ENCODE data around the gene TOM1. TPM values are rescaled to one million over a fixed set of nuclear protein-coding genes. Genes with fewer than 3 reads are reported as not detected.
A peak's percentile ranks its signal among the peaks of the same experiment; 100 is the strongest.
"Not testable (repeated sequence)": the region's sequence is repeated elsewhere in the genome, so short reads cannot be mapped to it uniquely, and the experiment has no call there.

The TOM1 gene
- total RNA-seq, 2 donors from 2014 or later = 32.1 to 34.0 TPM

DNA sequence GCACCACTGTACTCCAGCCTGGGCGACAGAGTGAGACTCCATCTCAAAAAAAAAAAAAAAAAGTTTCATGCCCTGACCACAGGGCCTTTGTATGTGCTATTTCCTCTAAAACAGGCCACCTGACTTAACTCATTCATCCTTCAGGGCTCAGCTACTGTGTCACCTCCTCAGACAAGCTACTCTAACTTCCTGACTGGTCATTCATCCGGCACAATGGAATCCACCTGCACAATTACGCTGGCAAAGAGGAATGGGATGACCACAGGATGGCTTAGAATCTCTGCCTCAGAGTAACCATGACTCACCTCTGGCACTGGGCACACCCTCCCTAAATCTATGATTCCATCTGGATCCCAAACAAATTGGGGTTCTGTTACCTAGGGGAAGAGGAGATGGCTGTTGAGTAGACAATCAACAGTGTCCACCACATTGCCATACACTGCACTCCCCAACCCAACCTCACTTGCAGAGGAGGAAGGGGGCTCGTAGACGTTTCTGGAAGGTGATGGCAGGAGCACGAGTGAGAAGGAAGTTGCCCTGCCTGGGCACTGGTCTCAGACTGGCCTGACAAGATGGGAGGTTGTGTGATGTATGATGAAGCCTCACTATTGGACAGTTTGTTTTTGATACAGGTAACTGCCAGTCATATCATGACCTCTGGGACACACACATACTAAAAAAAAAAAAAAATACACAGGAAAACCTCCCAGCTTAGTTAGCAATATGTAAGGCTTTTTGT, 58.4 kb downstream of the TOM1 start:
- DNase-seq (ENCODE audit: low spot score) = no peak
- intact Hi-C loops (cut with DNase I) = loop anchor here in 1 of 2 donors (10.0 kb wide), 2 partner anchors 227 to 257 kb away; partner anchors contain the start of gene MB

DNA sequence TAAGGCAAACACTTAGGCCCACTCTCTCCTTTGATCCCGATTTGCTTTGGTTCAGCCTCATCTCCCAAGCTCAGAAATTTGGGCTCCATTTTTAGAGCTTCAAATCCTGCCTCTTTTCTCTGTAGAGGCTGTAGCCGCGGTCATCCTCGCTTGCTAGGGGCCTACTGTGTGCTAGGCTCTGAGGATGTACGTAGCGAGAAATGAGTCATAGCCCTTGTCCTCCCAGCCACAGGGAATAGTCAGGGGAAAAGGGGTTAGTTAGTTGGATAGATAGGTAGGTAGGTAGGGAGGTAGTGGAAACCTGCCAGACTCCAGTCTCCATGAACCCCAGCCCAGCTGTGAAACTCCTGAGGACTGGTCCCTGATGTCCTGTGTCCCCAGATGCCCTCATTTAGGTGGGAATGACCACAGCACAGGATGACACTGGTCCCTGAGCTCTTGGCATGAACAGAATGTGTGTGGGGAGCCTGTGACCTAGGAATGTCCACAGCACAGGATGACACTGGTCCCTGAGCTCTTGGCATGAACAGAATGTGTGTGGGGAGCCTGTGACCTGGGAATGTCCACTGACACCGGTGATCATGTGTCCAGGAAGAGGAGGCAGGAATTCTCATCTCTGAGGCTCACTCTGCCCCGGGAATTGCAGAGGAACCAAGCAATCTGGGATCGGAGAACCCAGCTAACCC, 59.8 kb downstream of the TOM1 start:
- DNase-seq (ENCODE audit: low spot score) = no peak
- intact Hi-C loops (cut with DNase I) = loop anchor here in 1 of 2 donors (10.0 kb wide), 2 partner anchors 225 to 255 kb away; partner anchors contain the start of gene MB

DNA sequence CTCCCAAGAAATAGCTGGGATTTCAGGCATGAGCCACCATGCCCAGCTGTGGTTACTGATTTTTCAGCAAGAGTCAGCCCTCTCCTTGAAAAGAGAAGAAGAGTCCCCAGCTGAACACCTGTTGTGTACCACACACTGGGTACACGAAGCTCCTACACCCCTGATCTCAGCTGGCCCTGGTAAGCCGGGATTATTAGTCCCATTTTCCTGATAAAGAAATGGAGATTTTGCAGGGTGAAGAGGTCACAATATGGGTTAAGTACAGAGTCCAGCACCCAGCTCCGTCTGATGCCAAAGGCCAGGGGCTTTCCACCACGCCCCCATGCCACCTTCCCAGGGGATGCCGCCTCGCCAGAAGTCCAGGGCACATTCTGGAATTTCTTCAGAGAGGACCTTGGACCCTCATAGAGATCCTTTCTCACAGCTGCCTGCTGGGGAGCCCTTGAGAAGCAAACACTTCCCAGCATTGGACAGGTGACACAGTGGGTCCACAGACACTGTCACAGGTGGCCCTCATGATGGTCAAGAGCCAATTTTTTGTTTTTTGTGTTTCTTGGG, 61.4 kb downstream of the TOM1 start:
- intact Hi-C loops (cut with DNase I) = no loop called here

GRCh38 chr22:35363566-35364086, 63.9 kb downstream of the TOM1 start:
- DNase-seq (ENCODE audit: low spot score) = no peak
- intact Hi-C loops (cut with DNase I) = no loop called here

More for the DNA sequence above, 61.4 kb downstream of the TOM1 start:
- DNase-seq (ENCODE audit: low spot score) = no peak

DNA sequence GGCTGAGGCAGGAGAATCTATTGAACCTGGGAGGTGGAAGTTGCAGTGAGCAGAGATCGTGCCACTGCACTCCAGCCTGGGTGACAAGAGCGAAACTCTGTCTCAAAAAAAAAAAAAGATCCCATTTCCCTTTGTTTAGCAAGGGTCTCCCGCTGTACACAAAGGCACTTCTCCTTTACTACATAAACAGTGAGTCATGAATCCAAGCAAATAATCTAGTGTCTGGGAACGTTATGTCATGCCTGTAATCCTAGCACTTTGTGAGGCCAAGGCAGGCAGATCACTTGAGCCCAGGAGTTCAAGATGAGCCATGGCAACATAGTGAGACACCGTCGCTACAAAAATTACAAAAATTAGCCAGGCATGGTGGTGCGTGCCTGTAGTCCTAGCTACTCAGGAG, 64.5 kb downstream of the TOM1 start:
- intact Hi-C loops (cut with DNase I); DNase-seq (ENCODE audit: low spot score): not testable (repeated sequence)

DNA sequence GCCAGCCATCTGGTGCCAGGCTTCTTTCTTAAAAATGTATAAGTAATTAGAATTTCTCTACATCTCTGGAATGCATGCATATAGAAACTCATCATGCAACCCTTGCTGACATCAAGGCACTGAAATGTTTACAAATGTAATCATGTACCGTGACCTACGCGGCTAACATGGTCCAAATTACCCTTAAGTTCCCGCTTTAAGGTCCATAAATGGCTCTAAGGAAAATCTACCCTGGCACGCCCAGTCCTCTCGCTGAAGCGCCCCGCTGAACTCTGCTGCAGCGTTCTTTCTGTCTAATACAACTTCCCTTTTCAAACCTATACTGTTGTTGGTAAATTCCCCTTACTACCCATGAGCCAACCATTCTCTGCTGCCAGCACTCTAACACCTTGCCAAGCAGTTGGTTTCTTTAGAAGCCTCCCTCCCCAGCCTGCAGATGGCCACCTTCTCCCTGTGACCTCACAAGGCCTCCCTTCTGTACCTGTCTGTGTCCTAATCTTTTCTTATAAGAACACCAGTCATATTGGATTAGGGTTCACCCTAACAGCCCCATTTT, 67.7 kb downstream of the TOM1 start:
- DNase-seq (ENCODE audit: low spot score) = no peak
- intact Hi-C loops (cut with DNase I) = no loop called here

DNA sequence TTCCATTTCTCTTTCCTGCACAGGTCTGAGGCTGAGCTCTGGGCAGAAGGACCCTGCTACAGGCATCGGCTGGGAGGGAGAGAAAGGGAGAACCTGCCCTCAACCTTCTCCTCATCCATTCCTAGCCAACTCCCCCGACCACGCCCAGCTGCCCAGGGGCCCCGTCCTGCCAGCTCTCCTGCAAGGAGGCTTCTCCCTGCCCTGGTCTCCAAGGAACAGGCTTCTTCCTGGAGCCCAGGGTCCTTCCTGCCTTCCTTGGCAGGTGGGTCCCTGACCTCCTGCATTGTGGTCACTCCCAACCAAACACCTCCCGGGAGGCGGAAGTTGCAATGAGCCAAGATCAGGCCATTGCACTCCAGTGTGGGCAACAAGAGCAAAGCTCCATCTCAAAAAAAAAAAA, 68.7 kb downstream of the TOM1 start:
- intact Hi-C loops (cut with DNase I) = no loop called here
- DNase-seq (ENCODE audit: low spot score) = no peak

DNA sequence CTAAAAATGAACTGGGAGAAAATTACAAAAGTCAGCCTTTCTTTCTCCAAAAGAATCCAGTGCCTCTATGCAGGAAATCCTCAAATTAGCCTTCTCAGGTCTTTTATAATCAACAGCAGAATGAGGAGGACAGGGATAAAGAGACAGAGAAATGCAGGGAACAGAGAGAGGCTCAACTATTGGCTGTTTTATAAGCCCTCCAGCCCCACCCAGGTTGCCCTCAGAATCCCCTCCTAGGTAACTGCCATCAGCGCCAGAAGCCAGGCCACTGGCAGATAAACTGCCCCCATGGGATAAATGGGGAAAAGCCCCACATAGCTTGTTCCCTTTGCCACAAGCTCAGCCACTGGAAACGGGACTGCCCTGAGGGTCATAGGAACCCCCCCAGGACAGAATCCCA, 70.3 kb downstream of the TOM1 start:
- intact Hi-C loops (cut with DNase I) = no loop called here
- no peak for DNase-seq (ENCODE audit: low spot score)

- no peak for DNase-seq (ENCODE audit: low spot score)
- intact Hi-C loops (cut with DNase I) = no loop called here
Measured at GRCh38 chr22:35373781-35374180, 74.1 kb downstream of the TOM1 start.

GRCh38 chr22:35375031-35375430, 75.3 kb downstream of the TOM1 start:
- intact Hi-C loops (cut with DNase I) = no loop called here
- no peak for DNase-seq (ENCODE audit: low spot score)

DNA sequence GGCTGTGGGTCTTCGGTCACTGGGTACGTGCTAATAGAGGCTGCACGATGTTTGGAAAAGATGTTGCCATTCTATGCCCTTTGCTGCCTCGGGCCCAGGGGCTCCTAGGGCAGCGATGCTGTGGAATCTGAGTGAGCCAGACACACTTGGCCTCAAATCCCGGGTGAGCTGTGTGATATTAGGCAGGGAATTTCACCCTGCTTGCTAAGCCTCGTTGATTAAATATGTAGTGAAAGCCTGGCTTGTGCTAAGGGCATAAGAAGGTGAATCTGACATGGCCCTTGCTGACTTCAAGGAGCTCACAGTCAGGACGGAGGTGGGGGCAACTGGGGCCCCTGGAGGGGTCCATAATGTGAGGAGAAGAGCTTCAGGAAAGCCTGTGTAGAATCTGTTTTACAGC, 75.8 kb downstream of the TOM1 start:
- intact Hi-C loops (cut with DNase I) = no loop called here
- DNase-seq (ENCODE audit: low spot score) = no peak

DNA sequence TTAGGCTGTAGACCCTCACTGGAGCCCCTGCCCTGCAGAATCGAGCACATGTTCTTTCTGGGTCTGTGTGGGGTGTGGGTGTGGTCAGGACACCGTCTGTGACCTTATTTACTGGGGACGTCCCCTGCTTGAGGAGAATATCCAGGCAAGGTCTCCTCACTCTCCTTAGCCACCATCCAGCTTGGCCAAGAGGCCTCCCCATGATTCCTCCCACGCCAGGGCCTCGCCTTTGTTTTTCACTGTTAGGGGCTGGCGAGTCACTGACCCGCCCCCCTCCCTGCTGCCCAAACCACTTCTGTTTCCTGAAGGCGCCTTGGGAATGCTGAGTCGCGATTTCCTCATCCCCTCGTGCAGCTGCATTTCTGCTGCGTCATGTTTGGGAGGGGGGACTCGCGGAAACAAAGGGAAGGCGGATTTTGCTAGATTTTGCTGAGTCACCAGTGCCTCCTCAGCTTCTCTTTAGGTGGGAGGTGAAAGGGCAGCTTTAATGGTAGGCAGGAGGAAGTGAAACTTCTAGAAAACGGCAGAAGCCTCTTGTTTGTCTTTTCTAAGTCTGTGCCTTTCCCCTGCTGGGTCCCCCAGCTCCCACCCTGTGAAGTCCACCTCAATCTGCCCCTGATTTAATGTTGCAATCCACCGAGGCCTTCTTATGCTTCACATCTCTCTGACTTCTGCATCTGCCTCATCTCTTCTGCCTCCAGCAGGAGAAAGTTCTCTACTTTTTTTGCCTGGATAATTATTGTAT, 77.2 kb downstream of the TOM1 start:
- peak; percentile 97 for DNase-seq (ENCODE audit: low spot score)
- intact Hi-C loops (cut with DNase I) = no loop called here

- intact Hi-C loops (cut with DNase I) = no loop called here
Measured at GRCh38 chr22:35377735-35378134, 78.0 kb downstream of the TOM1 start.

GRCh38 chr22:35378621-35379020, 78.9 kb downstream of the TOM1 start:
- intact Hi-C loops (cut with DNase I) = no loop called here

More at GRCh38 chr22:35377735-35378134, 78.0 kb downstream of the TOM1 start:
- no peak for DNase-seq (ENCODE audit: low spot score)

GRCh38 chr22:35379146-35379993, 79.7 kb downstream of the TOM1 start:
- intact Hi-C loops (cut with DNase I) = no loop called here
- no peak for DNase-seq (ENCODE audit: low spot score)

More at GRCh38 chr22:35378621-35379020, 78.9 kb downstream of the TOM1 start:
- no peak for DNase-seq (ENCODE audit: low spot score)

GRCh38 chr22:35380013-35380412, 80.3 kb downstream of the TOM1 start:
- DNase-seq (ENCODE audit: low spot score) = no peak
- intact Hi-C loops (cut with DNase I) = no loop called here

- peak; percentile 98 for DNase-seq (ENCODE audit: low spot score)
- intact Hi-C loops (cut with DNase I) = no loop called here
Measured at GRCh38 chr22:35380537-35381423, 81.1 kb downstream of the TOM1 start, which contains the start of gene HMOX1. Gene HMOX1, plus strand, starts transcription at chr22:35381096. Its CDS starts 78 bp downstream, at chr22:35381174.
